ENCODE data around the gene ZFAND3.

Gene ZFAND3

GRCh38 chr6:38064431-38064830 lies 244.9 kb downstream of the ZFAND3 start:
- in situ Hi-C loops (cut with HindIII; ENCODE audit: low pct_unique_long_range_greater_than_20kb, low sequenced_read_pairs), result no loop called here
- TF ChIP-seq JUND (IDR thresholded peaks at IDR 0.05; ENCODE audit: low read depth), result no peak
- DNase-seq (ENCODE audit: low read depth in 1 of 2, low spot score in 1 of 2), result no peak

DNA sequence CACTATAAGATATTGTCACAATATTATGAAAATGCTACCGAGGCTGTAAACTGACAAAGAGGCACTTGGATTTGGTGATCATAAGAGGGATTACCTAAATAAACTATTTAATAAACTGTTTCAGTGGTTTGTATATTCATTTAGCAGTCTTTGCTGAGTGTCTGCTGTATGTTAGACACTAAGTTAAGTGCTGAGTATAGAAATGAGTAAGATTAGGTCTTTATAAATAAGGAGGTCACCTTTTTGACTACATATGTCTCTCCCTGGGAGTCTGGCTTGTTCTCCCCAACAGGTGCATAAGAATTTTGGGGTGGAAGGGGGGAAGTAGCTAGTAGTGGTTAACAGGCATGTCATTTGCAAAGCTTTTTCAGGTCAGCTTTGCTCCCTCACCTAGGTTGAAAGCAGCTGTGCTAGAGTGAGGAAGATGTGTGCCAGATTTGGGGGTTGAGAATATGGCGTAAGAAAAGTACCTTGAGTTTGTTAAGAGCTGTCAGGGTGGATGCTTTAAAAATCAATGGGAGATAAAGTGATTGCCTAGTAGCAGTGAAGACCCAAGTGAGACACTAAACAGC lies 246.3 kb downstream of the ZFAND3 start:
- TF ChIP-seq JUND (IDR thresholded peaks at IDR 0.05; ENCODE audit: low read depth), result no peak
- DNase-seq (ENCODE audit: low read depth in 1 of 2, low spot score in 1 of 2), result no peak
- in situ Hi-C loops (cut with HindIII; ENCODE audit: low pct_unique_long_range_greater_than_20kb, low sequenced_read_pairs), result no loop called here

DNA sequence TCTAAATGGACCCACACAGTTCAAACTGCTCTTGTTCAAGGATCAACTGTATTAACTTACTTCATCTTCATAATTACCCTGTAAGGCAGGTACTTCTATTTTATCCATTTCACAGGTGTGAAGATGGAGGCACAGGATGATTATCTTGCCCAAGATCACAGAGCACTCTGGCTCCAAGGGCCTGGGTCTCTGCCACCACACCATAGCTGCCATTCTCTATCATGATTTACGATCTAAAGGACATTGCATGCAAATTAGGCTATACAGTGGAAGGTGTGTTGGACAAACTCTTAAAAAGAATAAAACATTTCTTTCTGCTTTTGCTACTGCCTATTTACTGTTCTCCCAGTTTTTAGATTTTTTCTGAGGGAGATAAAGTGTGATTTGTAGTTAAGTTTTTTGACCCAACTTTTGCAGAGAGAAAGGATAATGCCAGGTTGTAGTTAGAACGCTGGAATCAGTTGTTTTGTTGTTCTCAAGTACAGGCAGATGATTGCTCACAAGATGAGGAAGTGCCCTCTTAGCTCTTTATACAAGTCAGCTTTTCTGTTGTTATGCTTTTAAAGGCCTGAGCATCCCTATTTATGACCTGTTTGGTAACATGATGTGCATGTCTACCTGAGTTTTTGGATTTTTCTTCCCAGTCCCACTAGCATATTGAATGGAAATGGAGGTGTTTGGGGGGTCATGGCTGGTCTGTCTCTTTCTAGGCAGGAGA lies 247.9 kb downstream of the ZFAND3 start:
- in situ Hi-C loops (cut with HindIII; ENCODE audit: low pct_unique_long_range_greater_than_20kb, low sequenced_read_pairs), result no loop called here
- no peak for DNase-seq (ENCODE audit: low read depth in 1 of 2, low spot score in 1 of 2)

DNA sequence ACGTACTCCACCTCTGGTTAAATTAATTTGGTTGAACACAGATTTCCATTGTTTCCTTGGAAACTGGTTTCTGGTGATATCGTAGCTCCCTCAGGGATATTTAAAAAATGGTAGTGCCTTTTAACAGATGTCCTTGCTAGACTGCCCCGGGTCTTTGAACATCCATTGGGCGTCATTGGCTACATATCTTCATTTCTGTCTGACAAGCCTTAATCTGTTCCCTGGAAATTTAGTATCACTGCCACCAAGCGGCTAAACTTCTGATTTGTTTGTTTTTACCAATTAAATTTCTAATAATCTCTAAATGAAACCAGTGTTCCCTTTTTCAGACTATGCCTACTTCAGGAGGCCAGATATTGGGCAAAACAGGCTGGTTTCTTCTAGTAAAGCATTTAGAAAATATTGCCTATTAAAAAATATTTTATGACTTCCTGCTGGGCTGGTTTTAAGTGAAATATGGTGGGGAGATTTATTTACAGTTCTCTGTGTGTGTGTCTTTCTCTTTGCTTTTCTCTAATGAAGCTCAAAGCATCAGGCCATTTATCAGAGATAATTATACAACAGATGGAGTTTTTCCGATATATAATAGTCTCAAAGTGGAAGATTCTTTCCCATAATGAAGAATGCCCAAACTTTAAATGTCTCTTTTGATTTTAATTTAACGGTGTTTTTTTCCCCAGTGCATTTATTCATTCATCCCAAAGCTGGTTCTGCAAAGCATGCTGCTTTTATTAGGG lies 249.5 kb downstream of the ZFAND3 start:
- no peak for DNase-seq (ENCODE audit: low read depth in 1 of 2, low spot score in 1 of 2)
- TF ChIP-seq JUND (IDR thresholded peaks at IDR 0.05; ENCODE audit: low read depth), result no peak
- in situ Hi-C loops (cut with HindIII; ENCODE audit: low pct_unique_long_range_greater_than_20kb, low sequenced_read_pairs), result no loop called here

More for the DNA sequence above, 247.9 kb downstream of the ZFAND3 start:
- TF ChIP-seq JUND (IDR thresholded peaks at IDR 0.05; ENCODE audit: low read depth), result no peak

DNA sequence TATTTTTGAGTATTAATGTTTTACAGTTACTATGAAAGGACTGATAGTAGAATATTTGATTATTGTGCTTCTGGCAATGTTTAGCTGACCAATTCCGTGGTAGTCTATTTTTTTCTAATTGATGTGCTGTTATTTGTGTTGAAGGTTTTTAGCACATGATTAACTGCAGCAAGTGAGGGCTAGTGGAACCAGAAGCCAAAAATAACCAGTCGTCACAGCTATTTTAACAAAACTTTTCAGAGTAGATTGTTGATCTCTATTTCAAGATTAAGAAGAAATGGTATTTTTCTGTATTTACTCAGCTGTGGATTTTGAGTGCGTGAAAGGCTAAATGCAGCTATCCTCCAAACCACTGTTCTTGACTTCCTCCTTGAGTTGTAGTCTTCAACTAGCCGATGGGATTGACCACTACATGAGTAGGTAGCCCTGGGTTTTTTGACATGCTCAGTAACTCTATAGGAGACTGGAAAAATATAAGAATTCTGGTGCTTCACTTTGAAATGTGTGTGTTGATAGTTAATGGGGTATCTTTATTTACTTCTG lies 258.0 kb downstream of the ZFAND3 start:
- in situ Hi-C loops (cut with HindIII; ENCODE audit: low pct_unique_long_range_greater_than_20kb, low sequenced_read_pairs), result no loop called here
- no peak for DNase-seq (ENCODE audit: low read depth in 1 of 2, low spot score in 1 of 2)
- no peak for TF ChIP-seq JUND (IDR thresholded peaks at IDR 0.05; ENCODE audit: low read depth)

- in situ Hi-C loops (cut with HindIII; ENCODE audit: low pct_unique_long_range_greater_than_20kb, low sequenced_read_pairs), result no loop called here
- no peak for DNase-seq (ENCODE audit: low read depth in 1 of 2, low spot score in 1 of 2)
- no peak for TF ChIP-seq JUND (IDR thresholded peaks at IDR 0.05; ENCODE audit: low read depth)
Measured at GRCh38 chr6:38078671-38079070, 259.1 kb downstream of the ZFAND3 start.

- no peak for TF ChIP-seq JUND (IDR thresholded peaks at IDR 0.05; ENCODE audit: low read depth)
- in situ Hi-C loops (cut with HindIII; ENCODE audit: low pct_unique_long_range_greater_than_20kb, low sequenced_read_pairs), result no loop called here
Measured at GRCh38 chr6:38079107-38079506, 259.6 kb downstream of the ZFAND3 start.

DNA sequence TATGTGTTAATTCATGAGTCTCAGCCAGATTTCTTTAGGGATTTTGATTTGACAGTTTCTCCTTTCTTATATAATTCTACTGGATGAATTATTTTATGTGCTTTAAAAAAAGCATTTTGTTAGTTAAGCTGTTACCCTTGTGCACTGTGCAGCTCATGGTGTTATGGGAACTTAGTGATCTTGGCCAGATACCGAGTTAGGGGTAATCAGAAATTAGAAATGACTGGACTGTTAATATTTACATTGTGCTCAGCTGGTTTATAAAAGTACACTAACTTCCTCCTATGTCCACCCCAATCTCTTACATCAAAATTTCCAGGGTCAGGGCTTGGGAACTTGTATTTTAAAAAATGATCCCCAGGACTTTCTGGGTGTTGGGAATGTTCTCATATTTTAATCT lies 260.0 kb downstream of the ZFAND3 start:
- DNase-seq (ENCODE audit: low read depth in 1 of 2, low spot score in 1 of 2), result peak in 1 of 2 experiments; percentile 19
- no peak for TF ChIP-seq JUND (IDR thresholded peaks at IDR 0.05; ENCODE audit: low read depth)
- in situ Hi-C loops (cut with HindIII; ENCODE audit: low pct_unique_long_range_greater_than_20kb, low sequenced_read_pairs), result no loop called here

More at GRCh38 chr6:38079107-38079506, 259.6 kb downstream of the ZFAND3 start:
- no peak for DNase-seq (ENCODE audit: low read depth in 1 of 2, low spot score in 1 of 2)

- no peak for DNase-seq (ENCODE audit: low read depth in 1 of 2, low spot score in 1 of 2)
- no peak for TF ChIP-seq JUND (IDR thresholded peaks at IDR 0.05; ENCODE audit: low read depth)
- in situ Hi-C loops (cut with HindIII; ENCODE audit: low pct_unique_long_range_greater_than_20kb, low sequenced_read_pairs), result no loop called here
Measured at GRCh38 chr6:38080360-38080759, 260.8 kb downstream of the ZFAND3 start.

- in situ Hi-C loops (cut with HindIII; ENCODE audit: low pct_unique_long_range_greater_than_20kb, low sequenced_read_pairs), result no loop called here
- DNase-seq (ENCODE audit: low read depth in 1 of 2, low spot score in 1 of 2), result no peak
- no peak for TF ChIP-seq JUND (IDR thresholded peaks at IDR 0.05; ENCODE audit: low read depth)
Measured at GRCh38 chr6:38080889-38081288, 261.4 kb downstream of the ZFAND3 start.

DNA sequence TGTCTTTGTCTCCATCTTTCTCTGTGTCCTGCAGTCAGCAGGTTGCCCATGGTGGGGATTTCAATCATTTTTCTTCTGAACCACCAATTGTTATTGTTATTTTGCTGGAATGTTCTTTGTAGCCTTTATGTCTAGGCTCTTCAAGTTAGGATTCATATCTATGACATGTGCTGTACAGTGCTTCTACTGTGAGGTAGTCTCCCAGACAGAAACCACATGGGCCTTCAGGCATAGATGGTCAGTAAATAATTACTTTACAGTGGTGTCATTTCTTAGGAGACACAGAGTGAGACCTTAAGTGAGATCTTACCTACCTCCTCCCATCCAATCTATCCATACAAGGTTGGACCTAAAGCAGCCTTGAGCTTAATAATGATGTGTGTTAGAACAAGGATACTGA lies 265.5 kb downstream of the ZFAND3 start:
- peak in 1 of 2 experiments; percentile 15 for DNase-seq (ENCODE audit: low read depth in 1 of 2, low spot score in 1 of 2)
- no peak for TF ChIP-seq JUND (IDR thresholded peaks at IDR 0.05; ENCODE audit: low read depth)
- in situ Hi-C loops (cut with HindIII; ENCODE audit: low pct_unique_long_range_greater_than_20kb, low sequenced_read_pairs), result no loop called here

DNA sequence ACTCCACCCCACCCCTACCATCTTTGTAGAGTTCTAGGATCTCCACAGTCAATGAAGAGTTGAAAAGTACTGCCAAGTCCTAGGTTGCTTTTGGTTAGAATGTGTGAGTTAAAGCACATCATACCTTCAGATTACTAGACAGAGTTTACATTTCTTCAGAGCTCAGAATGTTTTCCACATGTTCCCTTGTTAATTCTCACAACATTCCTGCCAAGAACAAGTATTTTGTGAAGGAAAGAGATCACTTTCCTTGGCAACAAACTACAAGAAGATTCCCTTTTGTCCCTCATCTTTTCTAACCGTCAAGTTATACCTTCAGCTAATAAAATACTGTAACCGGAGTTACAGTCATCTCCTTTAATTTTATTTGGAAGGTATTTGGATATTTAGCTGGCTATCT lies 266.8 kb downstream of the ZFAND3 start:
- TF ChIP-seq JUND (IDR thresholded peaks at IDR 0.05; ENCODE audit: low read depth), result no peak
- no peak for DNase-seq (ENCODE audit: low read depth in 1 of 2, low spot score in 1 of 2)
- in situ Hi-C loops (cut with HindIII; ENCODE audit: low pct_unique_long_range_greater_than_20kb, low sequenced_read_pairs), result no loop called here

DNA sequence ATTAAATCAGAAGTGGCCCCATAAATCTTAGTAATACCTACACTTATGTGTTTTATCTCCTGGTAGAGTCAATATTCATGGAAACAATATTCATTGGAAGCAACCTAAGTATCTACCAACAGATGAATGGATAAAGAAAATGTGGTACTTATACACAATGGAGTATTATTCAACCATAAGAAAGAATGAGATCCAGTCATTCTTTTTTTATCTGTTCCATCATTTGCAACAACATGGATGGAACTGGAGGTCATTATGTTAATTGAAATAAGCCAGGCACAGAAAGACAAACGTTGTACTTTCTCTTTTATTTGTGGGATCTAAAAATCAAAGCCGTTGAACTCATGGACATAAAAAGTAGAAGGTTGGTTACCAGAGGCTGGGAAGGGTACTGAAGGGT lies 268.5 kb downstream of the ZFAND3 start:
- TF ChIP-seq JUND (IDR thresholded peaks at IDR 0.05; ENCODE audit: low read depth), result no peak
- DNase-seq (ENCODE audit: low read depth in 1 of 2, low spot score in 1 of 2), result no peak
- in situ Hi-C loops (cut with HindIII; ENCODE audit: low pct_unique_long_range_greater_than_20kb, low sequenced_read_pairs), result no loop called here

Measured in T47D (cell line).